BE2C (cell line): ENCODE measurements around the gene PIGO.

Source experiments
- DNase-seq: peaks from one replicate; pipeline ENCODE4 v3.0.0-alpha.2; 2020
- H3K27me3 ChIP-seq: fragments of 250-450 bp; sonication (Bioruptor Pico); 2 replicates; pipeline ENCODE4 v1.5.1; 2020; ENCODE audit warnings: mild to moderate bottlenecking
- H3K36me3 ChIP-seq: fragments of 250-450 bp; sonication (Bioruptor Pico); 2 replicates; pipeline ENCODE4 v1.5.1; 2020; ENCODE audit warnings: mild to moderate bottlenecking
- H3K4me1 ChIP-seq: fragments of 250-450 bp; sonication (Bioruptor Pico); 2 replicates; pipeline ENCODE4 v1.5.1; 2020
- H3K4me3 ChIP-seq: 2 replicates; pipeline ENCODE4 v1.5.1; 2011; ENCODE audit warnings: low read depth, low read length
- H3K9me3 ChIP-seq: fragments of 250-450 bp; sonication (Bioruptor Pico); 2 replicates; pipeline ENCODE4 v1.5.1; 2020
- TF ChIP-seq, protein P1 (sequence below): IDR thresholded peaks from 2 replicates; pipeline ENCODE4 v1.5.1; 2012; ENCODE audit warnings: mild to moderate bottlenecking, low read depth, low read length

Gene PIGO

DNA sequence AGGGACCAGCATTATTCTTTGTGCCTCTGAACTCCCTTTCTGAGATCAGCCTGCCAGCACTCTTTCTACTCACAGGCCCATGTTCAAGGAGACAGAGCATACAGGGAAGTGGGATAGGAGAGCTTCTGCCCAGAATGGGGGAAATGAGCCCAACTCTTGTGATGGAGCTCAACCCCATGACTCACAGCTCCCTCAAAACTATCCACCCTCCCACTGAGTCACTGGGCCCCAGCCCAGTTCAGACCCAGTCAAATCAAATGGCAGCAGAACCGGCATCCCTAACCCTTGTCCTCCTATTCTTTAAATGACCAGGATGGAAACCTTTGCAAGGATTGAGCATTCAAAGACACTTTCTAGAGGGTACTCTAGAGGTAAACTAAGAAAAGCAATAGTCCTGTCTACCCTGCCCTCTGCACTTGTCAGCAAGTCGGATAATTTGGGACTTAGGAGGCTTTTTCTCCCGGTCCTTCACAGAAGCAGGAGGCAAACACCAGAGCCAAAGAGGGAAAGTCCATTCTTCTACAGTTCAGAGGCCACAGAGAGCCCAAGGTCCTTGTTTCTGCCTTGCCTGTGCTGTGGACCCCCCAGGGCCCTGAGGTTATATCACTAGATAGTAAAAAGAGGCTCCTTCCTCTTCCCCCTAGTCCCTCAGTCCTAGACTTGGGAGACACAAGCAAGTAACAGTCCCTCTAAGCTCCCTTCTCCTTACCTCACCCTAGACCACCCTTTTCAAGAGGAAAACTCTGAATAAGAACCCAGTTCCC, 16.0 kb upstream of the PIGO start:
- H3K27me3 ChIP-seq = no peaks in the 10 kb centered on the region
- H3K4me1 ChIP-seq = peaks cover 16% of the 10 kb centered on the region
- no peak for DNase-seq
- H3K4me3 ChIP-seq = no peak overlapping the region
- no peaks in the 10 kb centered on the region for H3K36me3 ChIP-seq
- TF ChIP-seq, protein P1, sequence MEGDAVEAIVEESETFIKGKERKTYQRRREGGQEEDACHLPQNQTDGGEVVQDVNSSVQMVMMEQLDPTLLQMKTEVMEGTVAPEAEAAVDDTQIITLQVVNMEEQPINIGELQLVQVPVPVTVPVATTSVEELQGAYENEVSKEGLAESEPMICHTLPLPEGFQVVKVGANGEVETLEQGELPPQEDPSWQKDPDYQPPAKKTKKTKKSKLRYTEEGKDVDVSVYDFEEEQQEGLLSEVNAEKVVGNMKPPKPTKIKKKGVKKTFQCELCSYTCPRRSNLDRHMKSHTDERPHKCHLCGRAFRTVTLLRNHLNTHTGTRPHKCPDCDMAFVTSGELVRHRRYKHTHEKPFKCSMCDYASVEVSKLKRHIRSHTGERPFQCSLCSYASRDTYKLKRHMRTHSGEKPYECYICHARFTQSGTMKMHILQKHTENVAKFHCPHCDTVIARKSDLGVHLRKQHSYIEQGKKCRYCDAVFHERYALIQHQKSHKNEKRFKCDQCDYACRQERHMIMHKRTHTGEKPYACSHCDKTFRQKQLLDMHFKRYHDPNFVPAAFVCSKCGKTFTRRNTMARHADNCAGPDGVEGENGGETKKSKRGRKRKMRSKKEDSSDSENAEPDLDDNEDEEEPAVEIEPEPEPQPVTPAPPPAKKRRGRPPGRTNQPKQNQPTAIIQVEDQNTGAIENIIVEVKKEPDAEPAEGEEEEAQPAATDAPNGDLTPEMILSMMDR = no peak
- no peaks in the 10 kb centered on the region for H3K9me3 ChIP-seq

DNA sequence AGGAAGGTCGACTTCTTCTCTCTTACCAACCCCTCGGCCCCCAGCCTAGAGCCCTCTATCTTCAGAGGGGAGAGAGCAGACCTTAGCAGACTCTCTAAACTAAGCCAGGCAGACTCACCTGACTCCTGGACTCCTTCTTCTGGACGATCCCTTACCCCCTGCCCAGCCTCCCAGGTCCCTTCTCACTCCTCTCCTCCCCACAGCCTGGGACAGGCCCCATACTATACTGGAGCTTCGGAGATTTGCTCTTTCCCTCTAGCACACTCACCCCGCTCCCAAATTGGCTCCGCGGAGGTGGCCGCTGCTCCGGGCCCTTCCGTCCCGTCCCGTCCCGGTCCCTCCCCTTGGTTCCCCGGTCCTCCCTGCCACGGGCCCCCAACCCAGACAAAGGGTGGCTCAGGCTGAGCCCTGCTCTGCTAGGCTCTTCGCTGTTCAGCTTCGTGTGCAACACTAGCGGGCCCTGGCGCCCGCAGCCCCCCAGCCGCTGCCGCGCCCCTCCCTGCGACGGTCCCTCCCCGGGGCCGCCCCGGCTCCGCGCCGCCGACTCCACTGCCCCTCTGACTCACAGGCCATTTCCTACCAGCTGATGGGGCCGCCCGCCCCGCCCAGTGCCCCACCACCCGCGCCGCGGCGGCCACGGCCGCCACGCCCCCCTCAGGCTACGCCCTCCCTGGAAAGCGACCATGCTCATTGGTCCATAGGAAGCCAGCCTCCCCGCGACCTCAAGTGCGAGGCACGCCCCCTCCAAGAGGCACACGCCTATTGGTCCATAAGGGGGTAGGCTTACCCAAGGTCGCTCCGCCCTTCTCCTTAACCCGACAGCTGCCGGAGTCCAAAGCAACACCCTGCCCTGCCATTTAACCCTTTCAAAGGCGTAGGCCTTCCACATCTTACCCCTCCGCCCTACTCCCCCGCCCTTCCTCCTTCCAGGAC, 14.9 kb upstream of the PIGO start:
- no peaks in the 10 kb centered on the region for H3K27me3 ChIP-seq
- no peaks in the 10 kb centered on the region for H3K36me3 ChIP-seq
- DNase-seq = peak; percentile 98
- H3K9me3 ChIP-seq = no peaks in the 10 kb centered on the region
- H3K4me1 ChIP-seq = peaks cover 16% of the 10 kb centered on the region
- H3K4me3 ChIP-seq = peak overlapping the region; percentile 64
- TF ChIP-seq, protein P1 = no peak

DNA sequence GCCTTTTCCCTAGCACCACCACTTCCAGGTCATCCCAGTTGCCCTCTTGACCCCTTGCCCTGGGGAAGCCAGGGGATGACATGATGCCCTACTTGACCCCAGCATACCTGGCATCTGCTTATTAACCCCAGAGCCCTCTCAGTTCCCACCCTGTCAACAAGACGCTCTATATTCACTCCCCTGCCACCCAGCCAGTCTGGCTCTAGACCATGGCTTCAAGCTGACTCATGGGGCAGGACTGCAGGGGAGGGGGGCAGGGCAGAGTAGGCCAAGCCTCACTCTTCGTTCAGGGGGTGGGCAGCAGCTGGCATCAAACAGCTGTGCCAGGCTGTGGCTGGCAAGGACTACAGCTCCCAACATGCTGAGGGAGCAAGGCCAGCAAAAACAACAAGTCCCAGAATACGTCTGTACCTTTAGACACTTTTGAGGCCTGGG, 14.0 kb upstream of the PIGO start:
- DNase-seq = no peak
- Histone ChIP-seq H3K27me3 (no peaks in the 10 kb centered on the region), H3K4me3 (no peak overlapping the region), H3K9me3 (no peaks in the 10 kb centered on the region), H3K36me3 (no peaks in the 10 kb centered on the region), H3K4me1 (peaks cover 16% of the 10 kb centered on the region)
- TF ChIP-seq, protein P1 = no peak

DNA sequence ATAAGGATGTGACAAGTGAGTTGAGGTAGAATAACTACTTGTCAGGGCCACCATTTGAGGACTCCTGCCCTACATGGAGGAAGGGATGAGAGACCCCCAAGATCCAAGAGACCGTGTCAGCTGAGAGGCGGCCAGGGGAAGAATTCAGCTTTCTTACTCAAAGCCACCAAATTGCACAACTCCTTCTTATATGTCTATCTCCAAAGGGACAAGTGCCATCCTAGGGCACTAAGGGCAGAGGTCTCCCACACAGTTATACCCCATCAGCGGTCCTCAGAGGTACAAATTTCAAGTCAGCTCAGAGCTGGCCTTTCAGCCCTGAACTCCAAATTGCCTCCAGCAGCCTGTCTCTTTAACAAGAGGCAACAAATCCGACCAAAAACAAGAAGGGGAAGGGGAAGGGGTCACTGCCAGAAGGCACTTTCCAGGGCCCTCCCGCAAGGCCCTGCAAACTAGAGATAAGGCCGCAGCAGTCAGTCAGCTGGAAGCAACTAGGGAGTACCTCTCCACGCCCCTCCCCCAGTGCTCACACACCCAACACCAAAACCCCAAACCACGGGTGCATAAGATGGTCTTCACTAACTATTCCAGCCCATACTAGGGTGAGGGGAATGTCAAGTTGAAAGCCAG, 12.7 kb upstream of the PIGO start:
- no peak for DNase-seq
- H3K27me3 ChIP-seq = no peaks in the 10 kb centered on the region
- TF ChIP-seq, protein P1 = no peak
- no peaks in the 10 kb centered on the region for H3K9me3 ChIP-seq
- H3K36me3 ChIP-seq = no peaks in the 10 kb centered on the region
- no peak overlapping the region for H3K4me3 ChIP-seq
- H3K4me1 ChIP-seq = peaks cover 8% of the 10 kb centered on the region

DNA sequence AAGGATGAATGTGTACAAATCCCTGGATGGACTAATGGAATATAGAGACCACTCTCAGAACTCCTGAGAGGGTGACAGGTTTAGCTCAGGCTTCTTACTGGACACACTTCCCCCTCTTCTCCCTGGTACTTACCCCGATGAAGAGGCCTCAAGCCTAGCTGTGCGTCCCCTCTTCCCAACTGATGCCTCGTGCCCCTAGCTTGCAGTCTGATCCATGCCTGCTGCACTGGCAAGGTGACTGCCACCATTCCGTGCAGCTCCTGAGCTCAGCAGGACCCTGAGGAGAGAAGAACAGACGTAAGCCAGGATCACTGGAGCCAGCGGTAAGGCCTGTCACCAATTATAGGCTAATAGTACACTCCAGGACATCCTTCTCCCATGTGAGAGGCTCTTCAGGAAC, 12.1 kb upstream of the PIGO start:
- Histone ChIP-seq H3K9me3 (no peaks in the 10 kb centered on the region), H3K27me3 (no peaks in the 10 kb centered on the region), H3K36me3 (no peaks in the 10 kb centered on the region), H3K4me1 (peaks cover 10% of the 10 kb centered on the region), H3K4me3 (no peak overlapping the region)
- no peak for DNase-seq
- TF ChIP-seq, protein P1 = no peak
